22Rv1 (cell line): ENCODE results near the gene IRX2.

ENCODE experiments used
- H3K27ac ChIP-seq: fragments of 450-650 bp; 2 replicates; pipeline ENCODE4 v1.5.1; 2017
- ZFX ChIP-seq: fragments of 450-650 bp; IDR thresholded peaks from 2 replicates; pipeline ENCODE4 v1.6.1; 2017; ENCODE audit warnings: antibody characterized with exemption, borderline replicate concordance
- TF ChIP-seq, protein P1 (sequence below): fragments of 450-650 bp; IDR thresholded peaks from 2 replicates; pipeline ENCODE4 v1.5.1; 2017; ENCODE audit warnings: mild to moderate bottlenecking

IRX2 gene

DNA sequence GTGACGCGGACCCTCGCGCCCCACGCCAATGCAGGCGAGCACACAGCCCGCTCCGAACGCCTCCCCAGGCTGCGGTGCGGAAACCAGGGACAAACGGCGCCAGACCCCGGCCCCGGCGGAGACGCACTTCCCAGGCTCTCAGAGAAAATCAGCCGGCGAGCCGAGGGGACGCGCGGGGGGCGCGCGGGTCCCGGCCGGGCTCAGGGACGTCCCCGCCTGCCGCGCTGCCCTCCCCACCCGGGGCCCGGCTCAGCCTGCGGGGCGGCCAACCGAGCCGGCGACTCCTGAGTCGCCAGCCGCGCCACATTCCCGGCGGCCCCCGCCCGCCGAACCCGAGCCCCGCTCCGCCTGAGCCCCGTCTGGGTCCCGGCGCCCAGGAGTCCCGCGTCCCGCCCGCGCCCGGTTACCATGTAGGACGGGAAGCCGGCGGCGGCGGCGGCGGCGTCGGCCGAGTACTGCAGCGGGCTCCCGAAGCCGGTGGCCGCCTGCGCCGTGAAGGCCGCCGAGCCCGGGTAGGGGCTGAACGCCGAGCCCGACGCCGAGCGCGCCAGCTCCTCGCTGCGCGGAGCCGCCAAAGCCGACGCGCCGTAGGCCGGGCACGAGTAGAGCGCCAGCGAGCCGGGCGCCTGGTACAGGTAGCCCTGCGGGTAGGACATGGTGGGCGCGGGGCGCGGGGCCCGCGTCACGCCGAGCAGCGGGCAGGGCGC lies 566 bp downstream of the IRX2 start:
- no peak overlapping the region for H3K27ac ChIP-seq
- TF ChIP-seq ZFX = no peak
- TF ChIP-seq, protein P1, sequence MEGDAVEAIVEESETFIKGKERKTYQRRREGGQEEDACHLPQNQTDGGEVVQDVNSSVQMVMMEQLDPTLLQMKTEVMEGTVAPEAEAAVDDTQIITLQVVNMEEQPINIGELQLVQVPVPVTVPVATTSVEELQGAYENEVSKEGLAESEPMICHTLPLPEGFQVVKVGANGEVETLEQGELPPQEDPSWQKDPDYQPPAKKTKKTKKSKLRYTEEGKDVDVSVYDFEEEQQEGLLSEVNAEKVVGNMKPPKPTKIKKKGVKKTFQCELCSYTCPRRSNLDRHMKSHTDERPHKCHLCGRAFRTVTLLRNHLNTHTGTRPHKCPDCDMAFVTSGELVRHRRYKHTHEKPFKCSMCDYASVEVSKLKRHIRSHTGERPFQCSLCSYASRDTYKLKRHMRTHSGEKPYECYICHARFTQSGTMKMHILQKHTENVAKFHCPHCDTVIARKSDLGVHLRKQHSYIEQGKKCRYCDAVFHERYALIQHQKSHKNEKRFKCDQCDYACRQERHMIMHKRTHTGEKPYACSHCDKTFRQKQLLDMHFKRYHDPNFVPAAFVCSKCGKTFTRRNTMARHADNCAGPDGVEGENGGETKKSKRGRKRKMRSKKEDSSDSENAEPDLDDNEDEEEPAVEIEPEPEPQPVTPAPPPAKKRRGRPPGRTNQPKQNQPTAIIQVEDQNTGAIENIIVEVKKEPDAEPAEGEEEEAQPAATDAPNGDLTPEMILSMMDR = no peak

DNA sequence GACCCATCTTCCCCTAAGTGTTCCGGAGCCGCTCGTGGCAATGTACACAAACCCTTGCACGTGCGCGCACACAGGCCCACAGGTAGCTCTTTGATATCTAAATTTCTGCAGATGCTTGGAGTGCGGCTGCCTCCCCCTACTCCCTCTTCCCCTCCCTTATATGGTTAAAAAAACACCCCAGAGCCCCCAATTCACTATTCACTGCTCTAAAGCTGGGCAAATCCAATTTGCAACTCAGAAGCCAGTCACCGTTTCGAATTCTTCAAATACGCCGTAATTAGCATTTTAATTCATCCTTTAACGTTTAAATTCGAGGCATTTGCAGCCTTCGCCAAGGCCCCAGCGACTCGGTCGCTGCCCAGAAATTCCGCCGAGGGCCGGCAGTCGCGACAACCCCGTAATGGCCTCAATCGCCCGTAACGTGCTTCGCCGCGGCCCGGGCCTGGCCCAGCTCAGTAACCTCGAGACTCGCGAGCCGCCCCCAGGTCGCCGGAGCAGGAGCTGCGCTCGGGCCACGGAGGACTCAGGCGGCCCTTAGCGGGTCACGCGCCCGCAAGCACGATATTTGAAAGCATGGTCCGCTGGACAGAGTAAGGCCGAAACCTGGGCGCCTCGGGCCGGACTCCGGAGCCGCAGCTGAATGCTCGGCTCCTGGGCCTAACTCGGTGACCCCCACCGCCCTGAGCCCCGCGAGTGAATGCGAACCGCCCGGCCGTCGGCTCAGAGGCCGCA lies 1.3 kb downstream of the IRX2 start:
- TF ChIP-seq, protein P1 = no peak
- no peak for TF ChIP-seq ZFX
- no peak overlapping the region for H3K27ac ChIP-seq

DNA sequence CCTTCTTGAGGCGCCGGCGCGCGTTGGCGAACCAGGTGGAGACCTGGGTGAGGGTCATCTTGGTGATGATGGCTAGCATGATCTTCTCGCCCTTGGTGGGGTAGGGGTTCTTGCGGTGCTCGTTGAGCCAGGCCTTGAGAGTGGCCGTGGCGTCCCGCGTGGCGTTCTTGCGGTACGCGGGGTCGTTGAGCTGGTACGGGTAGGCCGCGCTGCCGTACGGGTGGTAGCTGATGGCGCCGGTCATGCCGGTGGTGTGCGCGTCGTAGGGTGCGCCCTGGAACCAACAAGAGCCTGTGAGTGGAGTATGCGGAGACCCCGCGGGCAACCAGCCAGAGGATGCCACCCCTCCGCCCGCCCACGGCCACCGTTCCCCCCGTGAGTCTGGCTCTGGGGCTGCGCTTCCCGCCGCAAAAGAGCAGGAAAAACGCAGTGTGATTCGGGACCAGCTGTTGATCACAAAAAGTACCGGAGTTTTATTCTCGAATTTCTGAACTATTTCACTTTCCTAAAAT lies 1.9 kb downstream of the IRX2 start:
- TF ChIP-seq, protein P1 = no peak
- no peak for TF ChIP-seq ZFX
- no peak overlapping the region for H3K27ac ChIP-seq

GRCh38 chr5:2748861-2749513 lies 2.5 kb downstream of the IRX2 start:
- no peak overlapping the region for H3K27ac ChIP-seq
- no peak for TF ChIP-seq ZFX
- TF ChIP-seq, protein P1 = no peak

DNA sequence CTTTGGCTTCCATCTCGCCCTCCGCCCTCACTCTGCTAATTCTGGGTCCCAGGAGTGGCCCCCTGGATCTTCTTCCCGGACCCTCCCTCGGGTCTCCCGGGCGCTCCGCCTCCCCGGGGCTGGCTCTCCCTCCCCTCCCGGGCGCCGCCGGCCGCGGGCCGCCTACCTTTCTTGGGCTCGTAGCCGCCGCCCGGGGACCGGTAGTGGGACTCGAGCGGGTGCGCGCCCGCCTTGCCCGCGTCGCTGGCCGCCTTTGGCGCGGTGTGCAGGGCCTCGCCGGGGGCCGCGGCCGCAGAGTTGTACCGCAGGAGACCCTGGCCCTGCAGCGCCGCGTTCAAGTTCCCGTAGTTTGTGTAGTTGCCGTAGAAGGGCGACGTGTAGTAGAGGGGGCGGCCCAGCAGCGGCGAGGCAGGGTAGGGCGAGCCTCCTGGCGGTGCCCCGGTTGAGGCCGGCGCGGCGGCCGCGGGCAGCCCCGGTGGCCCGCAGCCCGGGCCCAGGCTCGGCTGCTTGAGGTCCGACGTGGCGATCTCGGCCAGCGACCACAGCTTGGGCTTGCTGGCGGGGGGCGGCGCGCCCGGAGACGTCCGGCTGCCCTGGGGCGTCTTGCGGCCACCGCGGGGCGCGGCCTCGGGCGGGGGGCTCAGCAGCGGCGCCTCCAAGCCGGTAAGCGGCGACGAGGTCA lies 3.2 kb downstream of the IRX2 start:
- no peak overlapping the region for H3K27ac ChIP-seq
- TF ChIP-seq ZFX = no peak
- TF ChIP-seq, protein P1 = no peak

DNA sequence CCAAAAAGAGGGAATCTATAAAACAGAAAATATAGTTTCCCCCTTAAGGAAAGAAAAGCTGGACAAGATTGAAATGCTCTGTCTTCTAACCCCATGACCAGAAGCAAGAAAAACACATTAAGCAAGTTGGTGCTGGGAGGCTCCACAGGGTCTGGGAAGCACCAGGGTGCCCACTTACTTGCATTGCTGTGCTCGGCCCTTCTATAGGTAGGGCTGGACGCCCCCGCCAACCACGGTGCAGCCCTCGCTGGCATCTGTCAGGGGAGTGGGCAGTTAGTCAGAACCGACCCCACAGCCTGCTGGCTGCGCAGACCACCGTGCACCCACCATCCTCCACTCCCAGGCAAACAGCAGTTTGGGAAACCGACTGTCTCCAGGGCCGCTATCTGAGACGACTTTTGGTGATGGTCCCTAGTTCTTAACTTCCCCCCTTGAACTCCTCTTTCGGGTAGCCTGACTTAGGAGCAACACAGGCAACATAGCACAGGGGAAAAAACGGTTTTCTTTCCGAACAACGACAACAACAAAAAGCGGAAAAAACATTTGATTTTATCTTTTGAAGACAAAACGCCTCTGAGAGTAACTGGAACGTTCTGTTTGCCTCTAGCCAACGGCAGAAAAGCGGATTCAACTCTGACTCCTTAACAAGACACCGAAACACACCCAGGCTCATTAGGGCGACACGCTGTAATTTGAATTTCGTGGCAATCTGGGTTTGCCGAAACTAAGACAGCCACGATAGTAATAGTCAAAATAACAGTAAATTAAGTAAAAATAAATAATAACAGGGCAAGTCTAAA lies 3.9 kb downstream of the IRX2 start:
- H3K27ac ChIP-seq = no peak overlapping the region
- TF ChIP-seq, protein P1 = no peak
- TF ChIP-seq ZFX = no peak
